ENCODE measurements around the gene SUGCT.

SUGCT gene

DNA sequence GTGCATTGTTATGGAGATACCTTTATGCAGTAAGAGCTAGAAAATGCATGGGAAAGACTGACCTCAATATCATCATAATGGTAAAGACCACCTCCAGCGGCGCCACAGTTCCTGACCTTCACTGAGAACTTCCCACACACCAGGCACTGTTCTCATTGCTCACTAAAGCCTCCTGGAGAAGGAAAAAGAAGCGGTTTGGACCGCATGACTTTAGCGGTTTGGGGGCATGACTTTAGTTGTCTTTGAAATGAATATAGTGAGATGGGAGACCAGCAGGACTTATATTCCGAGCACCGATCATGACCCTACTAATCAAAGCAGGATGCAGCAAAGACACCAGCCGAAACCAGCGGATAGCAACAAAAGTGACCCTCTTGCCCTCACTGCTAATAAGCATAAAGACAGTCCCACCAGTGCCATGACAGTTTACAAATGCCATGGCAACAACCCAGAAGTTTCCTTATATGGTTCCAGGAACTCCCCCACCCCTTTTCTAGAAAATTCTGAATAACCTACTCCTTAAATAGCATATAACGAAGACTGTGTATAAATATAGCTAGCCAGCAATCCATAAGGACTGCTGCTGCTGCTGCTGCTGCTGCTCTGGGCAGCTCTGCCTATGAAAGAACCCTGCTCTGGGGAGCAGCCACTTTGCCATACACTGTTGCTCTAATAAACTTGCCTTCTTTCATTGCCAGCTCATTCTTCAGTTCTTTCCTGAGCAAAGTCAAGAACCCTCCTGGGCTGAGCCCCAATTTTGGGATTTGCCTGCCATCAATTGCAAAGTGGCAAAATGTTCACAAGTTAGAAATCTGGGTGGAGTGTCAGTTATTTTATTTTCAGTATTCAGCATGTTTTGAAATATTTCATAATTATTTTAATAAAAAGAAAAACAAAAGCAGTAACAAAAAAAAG is 694.1 kb downstream of the SUGCT start:
- no peak for DNase-seq (ENCODE audit: low read depth)

DNA sequence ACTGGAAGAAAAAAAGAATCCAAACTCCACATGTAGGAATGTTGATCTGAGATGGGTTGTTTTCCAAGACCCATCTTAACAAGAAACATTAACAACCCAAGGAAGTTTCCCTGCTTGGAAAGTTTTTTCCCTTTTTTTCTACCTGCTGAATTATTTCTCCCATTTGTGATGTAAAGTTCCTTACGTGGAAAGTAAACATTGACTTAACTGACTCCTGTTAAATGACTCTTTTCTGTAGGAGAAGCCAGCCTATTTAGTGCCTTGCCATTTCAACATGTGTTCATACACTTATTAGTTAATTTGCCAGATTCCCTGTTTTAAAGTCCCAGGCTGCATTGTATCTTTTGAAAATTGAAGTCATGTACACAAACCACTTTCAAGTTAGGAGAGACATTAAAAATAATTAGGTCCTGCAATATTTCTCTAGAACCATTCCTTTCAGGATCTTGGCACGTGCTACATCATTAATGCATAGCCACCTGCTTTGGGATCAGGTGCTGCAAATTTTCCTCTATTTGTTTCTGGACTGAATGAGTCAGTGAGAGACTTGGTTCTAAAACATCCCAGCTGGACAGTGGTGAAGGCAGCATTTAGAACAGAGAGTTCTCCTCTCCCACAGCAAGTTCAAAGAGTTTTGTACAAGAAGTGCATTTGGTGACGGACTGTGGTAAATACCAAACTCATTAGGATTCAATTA is 698.5 kb downstream of the SUGCT start:
- no peak for DNase-seq (ENCODE audit: low read depth)

DNA sequence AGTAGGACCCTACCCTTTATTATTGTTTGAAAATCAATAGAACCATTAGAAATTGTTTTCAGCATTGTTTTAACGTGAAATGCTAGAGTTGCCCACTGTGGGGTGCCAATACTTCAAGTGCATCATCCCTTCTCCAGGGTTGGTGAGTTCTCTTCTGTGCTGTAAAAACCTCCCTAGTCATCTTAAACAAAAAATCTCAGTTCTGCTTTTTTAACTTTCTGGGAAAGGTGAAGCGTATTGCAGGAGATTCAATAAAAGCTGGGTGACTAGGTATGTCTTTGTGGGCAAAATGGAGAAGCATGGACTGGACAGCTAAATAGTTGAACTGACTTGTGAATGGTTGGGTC is 699.1 kb downstream of the SUGCT start:
- no peak for DNase-seq (ENCODE audit: low read depth)

DNA sequence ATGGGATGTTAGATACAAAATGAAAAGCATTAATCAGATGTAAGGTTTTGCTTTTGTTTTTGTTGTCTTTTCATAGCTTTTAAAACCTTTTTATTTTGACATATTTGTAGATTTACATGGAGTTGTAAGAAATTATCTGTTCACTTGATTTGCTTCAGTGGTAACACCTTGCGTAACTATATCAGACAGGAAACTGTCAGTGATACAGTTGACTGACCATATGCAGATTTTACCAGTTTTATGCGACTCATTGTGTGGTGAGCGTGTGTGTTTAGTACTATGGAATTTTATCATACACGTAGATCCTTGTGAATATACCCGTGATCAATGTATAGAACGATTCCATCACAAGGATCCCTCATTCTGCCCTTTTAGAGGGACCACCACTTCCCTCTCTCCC is 701.4 kb downstream of the SUGCT start:
- DNase-seq (ENCODE audit: low read depth), result no peak

DNA sequence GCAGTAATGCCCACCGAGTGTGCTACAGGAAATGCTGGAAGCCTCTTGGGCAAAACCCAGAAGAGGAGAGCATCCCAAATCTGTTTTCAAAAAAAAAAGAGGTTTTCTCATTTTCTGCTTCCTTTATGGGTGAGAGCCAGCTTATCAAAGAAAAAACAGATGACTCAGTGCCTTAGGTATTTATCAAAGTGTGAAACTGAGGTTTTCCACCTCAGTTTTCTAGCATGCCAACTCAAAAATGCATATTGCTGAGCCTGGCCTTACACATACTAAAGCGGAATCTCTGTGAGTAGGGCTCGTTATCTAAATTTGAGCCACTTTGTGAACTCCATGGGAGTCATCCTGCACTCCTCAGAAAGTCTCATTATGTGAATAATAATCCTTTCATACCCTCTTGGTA is 705.1 kb downstream of the SUGCT start:
- DNase-seq (ENCODE audit: low read depth), result no peak

DNA sequence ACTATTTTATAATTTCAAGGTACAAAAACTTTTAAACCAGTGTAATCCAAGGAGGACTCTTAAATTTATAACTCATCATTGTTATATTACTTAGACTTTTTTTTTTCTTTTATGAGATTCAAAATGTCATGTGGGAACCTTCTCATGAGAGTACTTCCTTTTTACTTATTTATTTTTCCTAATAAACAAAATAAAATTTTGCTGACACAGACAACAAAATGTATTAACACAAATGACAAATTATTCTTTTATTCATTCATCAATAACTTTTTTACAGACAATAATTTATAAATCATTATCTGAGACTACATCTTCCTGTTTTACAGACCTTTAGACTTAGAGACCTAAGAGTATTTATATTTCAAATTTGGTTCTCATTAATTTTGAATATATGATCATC is 706.2 kb downstream of the SUGCT start:
- DNase-seq (ENCODE audit: low read depth), result no peak

DNA sequence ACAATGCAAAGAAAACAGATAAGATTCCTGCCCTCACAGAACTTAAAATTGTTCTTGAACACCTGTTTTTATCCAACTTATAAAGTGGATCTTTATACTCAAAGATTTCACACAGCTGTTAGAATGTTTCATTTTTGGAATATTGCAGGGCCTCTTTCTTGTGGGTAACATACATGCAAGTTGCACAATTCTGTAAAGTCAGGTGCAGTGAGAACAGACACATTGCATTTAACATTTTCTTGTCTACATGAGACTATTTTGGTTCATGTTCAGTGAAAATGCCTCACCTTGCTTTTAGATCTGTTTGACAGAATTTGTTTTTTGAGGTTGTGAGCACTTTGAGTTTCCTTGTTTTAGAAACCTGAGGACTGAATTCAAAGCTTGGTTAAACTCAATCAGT is 707.8 kb downstream of the SUGCT start:
- DNase-seq (ENCODE audit: low read depth), result no peak

DNA sequence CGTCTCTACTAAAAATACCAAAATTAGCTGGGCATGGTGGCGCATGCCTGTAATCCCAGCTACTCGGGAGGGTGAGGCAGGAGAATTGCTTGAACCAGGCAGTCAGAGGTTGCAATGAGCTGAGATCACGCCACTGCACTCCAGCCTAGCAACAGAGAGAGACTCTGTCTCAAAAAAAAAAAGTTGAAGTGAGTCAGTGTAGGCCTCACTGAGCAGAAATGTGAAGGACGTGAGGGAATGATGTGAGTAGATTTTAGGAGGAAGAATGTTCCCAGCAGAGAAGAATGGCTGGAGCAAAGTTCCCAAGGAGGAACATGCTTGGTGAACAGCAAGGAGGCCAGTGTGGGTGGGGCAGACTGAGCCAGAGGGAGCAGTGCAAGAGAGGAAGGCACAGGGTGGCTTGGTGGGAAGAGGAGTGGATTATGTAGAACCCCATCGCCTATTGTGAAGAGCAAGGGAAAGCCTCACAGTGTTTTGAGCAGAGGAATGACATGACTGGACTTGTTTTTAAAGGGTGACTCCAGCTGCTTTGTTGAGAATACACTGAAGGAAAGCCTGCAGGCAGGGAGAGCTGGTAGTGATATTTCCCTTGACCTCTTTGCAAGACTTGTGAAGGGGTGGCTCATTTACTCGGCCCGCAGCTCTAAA is 708.7 kb downstream of the SUGCT start:
- no peak for DNase-seq (ENCODE audit: low read depth)

DNA sequence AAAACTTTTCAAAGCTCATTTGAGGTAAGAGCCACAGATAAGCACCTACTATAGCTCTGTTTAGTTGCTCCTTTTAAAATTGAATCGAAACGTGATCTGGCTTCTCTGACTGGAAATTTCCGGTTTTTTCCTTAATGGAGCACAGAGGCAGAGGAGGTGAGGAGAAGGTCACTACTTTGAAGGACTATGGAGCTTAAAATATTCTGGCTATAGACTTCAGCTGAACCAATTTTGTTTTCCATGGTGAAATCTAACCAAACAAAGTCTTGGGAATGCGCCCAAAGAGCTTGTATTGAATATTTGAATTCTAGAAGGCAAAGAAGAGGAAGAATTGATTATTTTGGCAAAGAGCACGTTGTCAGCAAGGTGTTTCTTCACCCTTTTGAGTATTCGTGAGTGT is 711.1 kb downstream of the SUGCT start:
- DNase-seq (ENCODE audit: low read depth), result no peak

DNA sequence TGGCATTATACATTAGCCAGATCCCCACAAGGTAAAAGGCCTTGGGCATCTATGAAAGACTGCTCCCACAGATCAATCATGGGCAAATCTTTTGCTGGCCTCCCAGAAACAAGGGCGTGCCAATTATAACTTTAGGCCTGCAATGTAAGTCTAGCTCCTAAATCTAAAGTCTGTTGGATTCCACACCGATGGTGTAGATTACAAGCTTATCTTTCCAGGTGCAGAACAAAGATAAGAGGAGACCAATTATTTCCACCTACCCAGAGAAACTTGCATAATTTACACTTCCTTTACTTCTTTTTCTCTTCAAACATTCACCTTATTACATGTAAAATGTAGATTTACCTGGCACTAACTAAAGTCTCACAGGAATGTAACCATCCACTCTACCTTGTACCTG is 713.1 kb downstream of the SUGCT start:
- DNase-seq (ENCODE audit: low read depth), result no peak

DNA sequence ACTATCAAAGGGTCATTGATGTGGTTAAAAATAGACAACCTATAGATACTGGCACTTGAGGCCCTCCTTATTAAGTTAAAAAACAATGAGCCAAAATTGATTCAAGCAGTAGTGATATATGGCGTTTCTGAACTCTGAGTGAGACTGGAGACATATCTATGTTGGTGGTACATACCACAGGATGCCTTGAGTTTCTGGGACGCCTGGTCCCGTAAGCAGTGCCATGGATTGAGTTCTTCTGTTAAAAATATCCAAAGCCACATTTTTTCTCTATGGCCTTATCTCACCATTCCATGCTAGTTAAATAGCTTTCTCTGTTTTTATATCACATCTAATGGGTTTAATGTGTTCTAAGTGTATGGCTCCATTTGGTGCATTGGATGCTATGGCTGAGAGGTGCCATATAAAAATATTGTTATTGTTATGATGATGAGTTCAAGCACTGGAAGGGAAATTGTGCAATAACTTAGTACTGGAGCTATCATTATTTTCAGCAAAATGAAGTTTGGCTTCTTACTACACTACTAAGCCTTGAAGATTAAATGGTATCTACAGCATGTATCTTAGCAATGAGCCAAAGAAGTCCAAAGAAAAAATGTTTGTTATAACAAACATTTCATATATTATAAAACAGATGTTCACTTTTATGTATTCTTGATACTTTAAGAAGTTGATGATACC is 713.9 kb downstream of the SUGCT start:
- no peak for DNase-seq (ENCODE audit: low read depth)

DNA sequence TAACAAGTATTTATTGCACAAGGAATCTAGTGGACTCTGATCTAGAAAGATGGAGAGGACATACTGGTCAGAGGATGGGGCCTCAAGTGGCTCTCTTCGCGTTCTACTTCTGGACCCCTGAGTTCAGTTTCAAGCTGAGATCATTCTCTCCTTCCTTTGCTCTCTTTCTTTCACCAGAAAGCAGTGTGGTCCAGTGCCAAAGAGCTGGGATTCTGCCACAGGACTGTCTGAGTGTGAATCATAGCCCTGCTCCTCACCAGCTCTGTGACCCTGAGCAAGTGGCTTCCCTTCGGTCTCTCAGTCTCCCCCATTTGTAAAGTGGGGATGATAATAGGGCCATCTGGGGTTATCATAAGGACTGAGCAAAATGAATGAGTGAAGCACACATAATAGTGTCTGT is 715.2 kb downstream of the SUGCT start:
- DNase-seq (ENCODE audit: low read depth), result no peak

DNA sequence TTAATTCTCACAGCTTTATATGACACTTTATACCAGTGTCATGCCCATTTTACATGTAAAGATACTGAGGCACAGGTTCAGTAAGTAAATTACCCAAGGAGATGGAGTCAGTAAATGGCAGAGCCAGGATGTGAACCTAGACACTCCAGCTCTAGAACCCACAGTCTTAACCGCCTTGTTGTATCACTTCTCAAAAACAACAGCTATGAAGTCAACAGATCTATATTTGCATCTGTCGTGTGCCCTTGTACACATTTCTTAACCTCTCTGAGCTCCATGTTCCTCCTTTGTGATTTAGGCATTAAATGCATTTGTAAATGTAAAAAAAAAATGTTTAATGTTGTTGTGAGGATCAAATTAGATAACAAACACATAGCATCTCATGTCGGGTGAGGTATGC is 716.2 kb downstream of the SUGCT start:
- no peak for DNase-seq (ENCODE audit: low read depth)

DNA sequence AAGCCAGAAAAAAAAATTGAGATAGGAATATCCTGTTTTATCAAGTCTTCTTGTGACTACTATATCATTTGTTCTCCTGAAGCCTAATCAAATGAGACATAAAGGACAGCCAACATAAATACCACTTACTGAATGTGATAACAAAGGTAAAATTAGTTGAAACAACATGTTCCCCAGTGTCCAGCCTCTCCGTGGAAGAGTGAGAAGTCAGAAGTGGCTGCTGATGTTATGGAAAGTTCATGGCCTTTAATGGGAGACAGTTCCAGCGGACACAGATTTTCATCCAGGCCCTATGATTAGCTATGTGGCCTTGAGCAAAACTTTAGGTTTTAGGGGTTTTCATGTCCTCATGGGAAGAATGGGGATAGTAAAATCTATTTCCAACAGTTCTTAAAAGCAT is 724.3 kb downstream of the SUGCT start:
- no peak for DNase-seq (ENCODE audit: low read depth)

DNA sequence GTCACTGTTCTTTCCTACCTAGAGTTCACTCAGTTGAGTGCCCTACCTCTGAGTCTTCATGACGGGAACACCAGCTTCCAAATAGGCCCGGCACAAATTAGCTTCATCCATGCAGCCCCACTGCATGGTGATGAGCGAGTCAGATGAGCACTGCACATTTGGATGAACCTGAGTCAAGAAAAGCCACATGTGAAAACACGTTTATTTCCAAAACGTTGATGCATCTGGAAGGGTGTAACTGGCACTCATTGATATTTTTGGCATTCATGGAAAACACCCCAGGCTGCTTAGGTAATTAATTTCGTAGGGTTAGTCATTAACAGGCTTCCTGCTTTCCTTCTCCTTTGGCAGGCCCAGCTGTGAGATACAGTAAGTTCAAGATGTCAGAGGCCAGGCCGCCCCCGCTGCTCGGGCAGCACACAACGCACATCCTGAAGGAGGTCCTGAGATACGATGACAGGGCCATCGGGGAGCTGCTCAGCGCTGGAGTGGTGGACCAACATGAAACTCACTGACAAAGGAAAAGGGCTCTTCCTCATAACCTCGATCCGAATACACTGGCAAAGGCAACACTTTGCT is 725.2 kb downstream of the SUGCT start:
- DNase-seq (ENCODE audit: low read depth), result no peak

DNA sequence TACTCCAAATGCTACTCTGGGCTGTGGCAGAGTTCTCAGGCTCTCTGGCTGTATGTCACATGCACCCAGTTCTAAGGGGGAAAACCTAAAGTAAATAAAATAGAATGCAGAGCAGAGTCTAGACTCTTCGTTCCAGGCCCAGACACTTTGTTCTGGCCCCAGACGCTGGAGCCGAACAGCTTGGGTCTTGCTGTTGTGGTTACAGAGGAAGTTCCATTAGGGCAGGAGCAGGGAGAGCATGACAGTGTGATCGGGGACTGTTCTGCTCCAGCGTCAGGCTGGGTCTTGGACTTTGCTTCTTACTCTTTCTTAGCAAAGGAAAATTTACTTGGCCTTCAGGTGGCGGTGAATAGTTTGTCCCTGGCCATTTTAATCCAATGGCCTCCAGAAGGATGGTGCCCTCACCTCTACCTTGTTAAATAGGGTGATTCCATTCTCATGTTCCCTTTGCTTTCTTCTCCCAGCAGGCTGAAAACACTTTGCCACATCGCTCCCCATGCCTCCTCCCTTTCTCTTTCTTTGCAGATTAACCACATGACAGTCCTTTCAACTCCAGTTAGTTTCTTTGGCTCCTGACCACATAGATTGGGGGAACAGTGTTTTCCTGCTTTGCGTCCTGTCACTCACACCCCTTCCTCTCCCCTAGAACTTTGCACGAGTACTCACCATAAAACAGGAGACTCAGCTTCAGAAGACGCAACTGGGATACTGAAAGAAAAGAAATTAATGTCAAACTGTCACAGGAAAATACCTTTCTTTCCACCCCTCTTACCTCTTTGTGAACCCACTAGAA is 730.8 kb downstream of the SUGCT start:
- DNase-seq (ENCODE audit: low read depth), result no peak

DNA sequence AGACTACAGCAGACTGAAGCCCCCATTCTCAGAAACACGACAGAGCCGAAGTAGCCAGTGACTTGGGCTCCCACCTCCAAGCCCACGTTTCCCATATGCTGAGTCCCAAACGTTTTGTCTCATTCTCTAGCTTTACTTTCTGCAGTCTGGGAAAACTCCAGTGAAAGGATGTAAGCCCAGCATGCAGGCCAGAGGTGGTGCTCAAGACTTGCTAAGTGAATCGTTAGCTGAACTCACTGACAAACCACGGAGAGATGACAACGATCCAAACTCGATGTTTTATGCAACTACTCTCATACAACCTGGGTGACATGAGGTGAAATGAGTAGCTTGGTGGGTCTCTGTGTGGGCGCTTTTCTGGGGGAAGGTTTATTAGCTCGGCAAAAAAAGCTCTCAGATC is 731.8 kb downstream of the SUGCT start:
- no peak for DNase-seq (ENCODE audit: low read depth)

DNA sequence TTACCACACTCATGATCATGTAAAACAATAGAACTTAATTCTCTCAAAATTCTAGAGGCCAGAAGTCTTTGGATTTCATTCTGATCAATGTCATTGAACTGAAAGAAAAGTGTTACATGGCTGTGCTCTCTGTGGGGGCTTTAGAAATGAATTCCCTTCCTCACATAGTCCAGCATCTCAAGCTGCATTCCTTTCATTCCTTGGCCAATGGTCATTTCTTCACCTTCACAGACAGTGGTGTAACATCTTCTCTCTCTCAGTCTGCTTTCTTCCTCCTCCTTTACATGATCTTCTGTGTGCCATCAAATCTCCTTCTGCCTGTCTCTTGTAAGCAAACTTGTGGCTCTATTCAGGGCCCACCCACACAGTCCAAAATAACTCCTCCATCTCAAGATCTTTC is 735.3 kb downstream of the SUGCT start:
- DNase-seq (ENCODE audit: low read depth), result no peak

DNA sequence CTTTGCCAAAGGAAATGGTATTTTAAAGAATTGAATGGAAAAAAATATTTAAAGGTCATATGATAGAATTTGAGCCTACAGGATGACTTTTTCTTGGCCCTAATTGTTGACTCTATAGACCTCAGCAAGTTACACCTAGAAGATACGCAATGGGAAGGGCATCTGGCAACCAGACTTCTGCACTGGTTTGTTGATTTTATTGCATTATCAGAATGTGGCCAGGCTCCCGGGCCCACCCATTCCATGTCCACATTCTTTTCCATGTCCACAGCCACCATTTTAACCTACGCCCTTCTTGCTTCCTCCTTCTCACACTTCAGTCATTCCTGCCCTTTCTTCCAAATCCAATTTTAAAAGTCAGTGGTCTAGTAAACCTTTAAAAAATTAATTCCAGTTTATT is 738.4 kb downstream of the SUGCT start:
- DNase-seq (ENCODE audit: low read depth), result no peak

DNA sequence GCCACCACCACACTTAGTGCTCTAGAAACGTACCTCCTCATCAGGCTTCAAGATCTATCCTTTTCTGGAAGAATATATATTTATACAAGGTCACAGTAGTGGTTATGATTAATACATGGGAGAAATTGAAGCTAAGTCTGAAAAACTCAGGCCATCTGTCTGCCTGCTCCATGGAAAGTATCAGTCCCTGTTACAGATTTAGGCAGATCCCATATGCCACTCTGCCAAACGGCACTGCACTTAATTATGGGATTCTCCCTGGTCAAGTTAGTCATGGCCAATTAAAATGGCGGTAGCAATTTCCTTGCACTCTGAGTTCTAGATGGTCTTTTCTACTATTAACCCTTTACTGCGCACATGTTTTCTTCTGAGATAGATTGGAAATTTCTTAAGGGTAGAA is 740.0 kb downstream of the SUGCT start:
- DNase-seq (ENCODE audit: low read depth), result no peak

DNA sequence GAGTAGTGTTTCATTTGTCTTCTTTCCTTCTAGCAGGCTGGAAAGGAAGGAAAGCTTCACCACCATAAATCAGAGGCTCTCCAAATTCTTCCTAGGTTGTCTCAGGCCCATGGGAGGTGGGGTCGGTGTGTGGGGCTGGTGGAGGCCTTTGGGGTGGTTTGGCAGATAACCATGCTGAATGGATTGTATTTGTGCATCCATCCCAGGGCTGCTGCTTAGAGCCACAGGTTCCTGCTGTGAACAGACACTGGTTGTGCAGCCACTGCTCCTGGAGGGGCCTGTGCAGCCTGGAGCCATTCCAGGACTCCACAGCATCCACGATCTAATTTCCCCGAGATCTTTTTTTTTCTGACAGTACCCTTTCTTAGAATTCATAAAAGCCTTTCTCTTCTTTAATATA is 741.8 kb downstream of the SUGCT start:
- DNase-seq (ENCODE audit: low read depth), result no peak
